ACC112 (cell line): ENCODE data around the gene KIAA0586.
"Not testable (repeated sequence)": the region's sequence is repeated elsewhere in the genome, so short reads cannot be mapped to it uniquely, and the experiment has no call there.

Experiments
- H2AFZ ChIP-seq: fragments of 200-600 bp; sonication (generic); one replicate; pipeline ENCODE4 v1.6.0; 2017; ENCODE audit warnings: antibody characterized with exemption, low read length; ENCODE audit not compliant: unreplicated experiment
- H3K27ac ChIP-seq: fragments of 200-600 bp; sonication (generic); 2 replicates; pipeline ENCODE4 v1.5.1; 2014; ENCODE audit warnings: low read depth, mild to moderate bottlenecking, antibody characterized with exemption, low read length, moderate library complexity
- H3K27me3 ChIP-seq: fragments of 200-600 bp; sonication (generic); 2 replicates; pipeline ENCODE4 v1.6.1; 2014; ENCODE audit warnings: mild to moderate bottlenecking, antibody characterized with exemption, low read length, moderate library complexity, mixed read lengths; ENCODE audit not compliant: insufficient read depth
- H3K36me3 ChIP-seq: fragments of 200-600 bp; sonication (generic); 2 replicates; pipeline ENCODE4 v1.6.1; 2016; ENCODE audit warnings: mild to moderate bottlenecking, antibody characterized with exemption, low read length, moderate library complexity, mixed read lengths; ENCODE audit not compliant: insufficient read depth
- H3K4me1 ChIP-seq: fragments of 200-600 bp; sonication (generic); one replicate; pipeline ENCODE4 v1.6.1; 2016; ENCODE audit warnings: low read length, mixed read lengths; ENCODE audit not compliant: insufficient read depth, unreplicated experiment, control insufficient read depth
- H3K4me3 ChIP-seq: fragments of 200-600 bp; sonication (generic); 2 replicates; pipeline ENCODE4 v1.5.1; 2014; ENCODE audit warnings: mild to moderate bottlenecking, low read depth, low read length
- H3K79me2 ChIP-seq: fragments of 200-600 bp; sonication (generic); one replicate; pipeline ENCODE4 v1.6.0; 2016; ENCODE audit warnings: low read length; ENCODE audit not compliant: control insufficient read depth, unreplicated experiment, insufficient read depth

Gene KIAA0586

GRCh38 chr14:58491593-58491992, 64.1 kb downstream of the KIAA0586 start:
- Histone ChIP-seq H3K27me3 (no peaks in the 10 kb centered on the region), H3K36me3 (peaks cover 5% of the 10 kb centered on the region; the same call in 1 of the 2 replicates), H3K4me1 (peaks cover 19% of the 10 kb centered on the region), H3K27ac (no peak overlapping the region), H3K79me2 (no peaks in the 10 kb centered on the region), H2AFZ (no peak overlapping the region), H3K4me3 (no peak overlapping the region)

GRCh38 chr14:58492044-58492443, 64.5 kb downstream of the KIAA0586 start:
- Histone ChIP-seq H3K27ac (no peak overlapping the region), H3K79me2 (no peaks in the 10 kb centered on the region), H3K27me3 (no peaks in the 10 kb centered on the region), H3K4me1 (peaks cover 19% of the 10 kb centered on the region), H3K36me3 (peaks cover 5% of the 10 kb centered on the region; the same call in 1 of the 2 replicates), H2AFZ (no peak overlapping the region), H3K4me3 (no peak overlapping the region)

- Histone ChIP-seq H2AFZ (no peak overlapping the region), H3K27ac (no peak overlapping the region), H3K4me1 (no peaks in the 10 kb centered on the region), H3K4me3 (no peak overlapping the region), H3K27me3 (no peaks in the 10 kb centered on the region), H3K79me2 (no peaks in the 10 kb centered on the region), H3K36me3 (0 out of 2 replicates have a peak, but pooled peaks cover 4% of the 10 kb centered on the region)
These were observed 73.8 kb downstream of the KIAA0586 start for GRCh38 chr14:58501214-58501816.

GRCh38 chr14:58513272-58513671, 85.8 kb downstream of the KIAA0586 start:
- Histone ChIP-seq H3K4me1 (no peaks in the 10 kb centered on the region), H2AFZ (no peak overlapping the region), H3K27me3 (no peaks in the 10 kb centered on the region), H3K4me3 (no peak overlapping the region), H3K27ac (no peak overlapping the region), H3K79me2 (no peaks in the 10 kb centered on the region), H3K36me3 (peaks cover 17% of the 10 kb centered on the region)

GRCh38 chr14:58517592-58517991, 90.1 kb downstream of the KIAA0586 start:
- Histone ChIP-seq H2AFZ (no peak overlapping the region), H3K79me2 (no peaks in the 10 kb centered on the region), H3K4me3 (no peak overlapping the region), H3K27ac (no peak overlapping the region), H3K4me1 (no peaks in the 10 kb centered on the region), H3K27me3 (no peaks in the 10 kb centered on the region), H3K36me3 (0 out of 2 replicates have a peak, but pooled peaks cover 8% of the 10 kb centered on the region)

GRCh38 chr14:58525691-58526090, 98.2 kb downstream of the KIAA0586 start:
- H2AFZ ChIP-seq, H3K4me3 ChIP-seq, H3K36me3 ChIP-seq, H3K27ac ChIP-seq, H3K4me1 ChIP-seq, H3K27me3 ChIP-seq, H3K79me2 ChIP-seq: not testable (repeated sequence)

- Histone ChIP-seq H2AFZ (no peak overlapping the region), H3K4me1 (peaks cover 10% of the 10 kb centered on the region), H3K79me2 (no peaks in the 10 kb centered on the region), H3K27me3 (no peaks in the 10 kb centered on the region), H3K4me3 (no peak overlapping the region), H3K36me3 (peaks cover 3% of the 10 kb centered on the region; the same call in 1 of the 2 replicates), H3K27ac (no peak overlapping the region)
These were observed 105.9 kb downstream of the KIAA0586 start for GRCh38 chr14:58533446-58533845.

- peaks cover 3% of the 10 kb centered on the region; the same call in 1 of the 2 replicates for H3K36me3 ChIP-seq
- peaks cover 10% of the 10 kb centered on the region for H3K4me1 ChIP-seq
- H3K79me2 ChIP-seq, result no peaks in the 10 kb centered on the region
- H3K27me3 ChIP-seq, result no peaks in the 10 kb centered on the region
- peak overlapping the region; percentile 45; the same call in 1 of the 2 replicates for H3K27ac ChIP-seq
- no peak overlapping the region for H3K4me3 ChIP-seq
- H2AFZ ChIP-seq, result peak overlapping the region; percentile 58
These were observed 107.5 kb downstream of the KIAA0586 start for GRCh38 chr14:58535044-58535443.

- peaks cover 10% of the 10 kb centered on the region for H3K4me1 ChIP-seq
- no peaks in the 10 kb centered on the region for H3K79me2 ChIP-seq
- H3K27ac ChIP-seq, result no peak overlapping the region
These were observed 109.5 kb downstream of the KIAA0586 start for GRCh38 chr14:58537004-58537403.

GRCh38 chr14:58540749-58541632, 113.5 kb downstream of the KIAA0586 start:
- H3K4me3 ChIP-seq, result no peak overlapping the region
- H2AFZ ChIP-seq, result no peak overlapping the region
- no peaks in the 10 kb centered on the region for H3K79me2 ChIP-seq
- H3K27me3 ChIP-seq, result no peaks in the 10 kb centered on the region
- no peak overlapping the region for H3K27ac ChIP-seq
- H3K36me3 ChIP-seq, result peaks cover 3% of the 10 kb centered on the region; the same call in 1 of the 2 replicates
- no peaks in the 10 kb centered on the region for H3K4me1 ChIP-seq

More at GRCh38 chr14:58537004-58537403, 109.5 kb downstream of the KIAA0586 start:
- Histone ChIP-seq H3K36me3 (peaks cover 3% of the 10 kb centered on the region; the same call in 1 of the 2 replicates), H3K27me3 (no peaks in the 10 kb centered on the region), H3K4me3 (no peak overlapping the region), H2AFZ (no peak overlapping the region)
